ENCODE results near the gene MRTO4. TPM values are rescaled to one million over a fixed set of nuclear protein-coding genes. Genes with fewer than 3 reads are reported as not detected.

The MRTO4 gene
- total RNA-seq, result 10 to 100 TPM; 24.8 to 28.2 TPM

DNA sequence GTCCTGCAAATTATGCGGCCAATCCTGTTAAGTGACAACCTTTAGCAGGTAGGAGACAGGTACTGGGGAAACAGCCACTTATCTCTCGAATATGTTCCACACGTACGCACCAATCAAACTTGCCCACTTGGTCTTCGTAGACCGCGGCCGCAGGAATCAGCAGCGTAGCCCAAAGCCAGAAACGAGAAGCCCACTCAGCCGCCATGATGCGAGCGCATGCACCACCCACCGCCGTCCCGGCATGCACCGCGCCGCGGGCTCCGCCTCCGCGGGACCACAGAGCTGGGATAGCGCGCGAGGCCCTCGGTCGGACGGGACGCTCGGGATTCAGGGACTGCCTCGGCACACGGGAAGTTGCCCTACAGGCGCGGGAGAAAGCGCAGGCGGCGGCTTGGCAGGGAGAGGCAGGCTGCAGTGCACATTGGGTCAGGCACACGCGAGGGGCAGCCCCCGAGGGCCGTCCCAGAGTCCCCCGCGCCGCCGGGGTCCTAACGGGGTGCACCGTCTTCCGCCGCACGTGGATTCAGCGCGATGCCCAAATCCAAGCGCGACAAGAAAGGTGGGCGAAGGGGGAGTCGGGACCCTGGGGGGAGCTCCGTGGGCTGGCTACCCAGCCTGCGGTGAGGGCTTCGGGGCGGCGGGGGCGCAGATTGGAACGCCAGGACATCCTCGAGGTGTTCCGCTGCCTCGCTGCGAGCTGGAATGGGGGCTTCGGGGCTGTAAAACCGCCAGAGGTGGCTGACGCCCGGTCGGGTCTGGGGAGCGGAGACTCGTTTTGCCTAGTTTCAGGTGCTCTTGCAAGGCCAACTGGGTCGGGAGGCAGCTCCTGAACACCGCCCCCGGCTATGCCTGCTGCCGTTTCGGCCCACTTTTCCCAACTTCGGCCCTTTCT lies at the start of gene MRTO4, which contains the start of gene EMC1:
MRTO4 (plus strand) TSS at position 501 of the 892 bp plus-strand sequence; CDS start at position 532, 31 bp downstream.
EMC1 (minus strand) TSS at position 220 of the 892 bp plus-strand sequence; CDS start at position 205, 15 bp downstream.
- ATAC-seq (ENCODE audit: low read depth) (peak; percentile 89), DNase-seq (peak; percentile 98)
- Mint-ChIP-seq H3K27me3 (no peaks in the 10 kb centered on the region), H3K4me3 (peak within 1 kb of the TSS; percentile 92), H3K36me3 (peaks cover 2% of the 10 kb centered on the region), H3K27ac (peak within 1 kb of the TSS; percentile 92), H3K9me3 (no peaks in the 10 kb centered on the region), H3K4me1 (peaks cover 21% of the 10 kb centered on the region)
- POLR2A ChIA-PET, result interaction anchor here (0.9 to 1.5 kb wide), 7 partner anchors 13 to 397 kb away, joined by 3 to 5 read pairs (median 4); no protein-coding TSS in a partner anchor

DNA sequence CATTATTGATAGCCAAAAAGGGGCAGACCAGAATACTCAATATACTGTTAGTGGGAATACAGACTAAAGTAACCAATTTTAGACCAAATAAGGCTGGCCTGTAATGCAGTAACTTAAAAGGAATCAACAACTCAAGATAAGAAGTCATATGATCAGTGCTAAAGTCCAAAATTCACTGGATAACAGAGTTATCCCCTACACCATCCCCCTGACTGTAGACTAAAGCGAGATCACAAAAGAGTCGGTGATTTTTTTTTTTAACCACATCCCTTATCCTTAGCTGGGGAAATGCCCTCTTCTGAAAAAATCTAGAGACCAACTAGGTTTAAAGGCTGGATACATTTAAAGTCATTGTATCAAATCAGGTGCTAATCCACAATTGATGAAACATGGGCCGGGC lies 49.2 kb upstream of the MRTO4 start:
- H3K4me3 Mint-ChIP-seq, result peak overlapping the region; percentile 19

DNA sequence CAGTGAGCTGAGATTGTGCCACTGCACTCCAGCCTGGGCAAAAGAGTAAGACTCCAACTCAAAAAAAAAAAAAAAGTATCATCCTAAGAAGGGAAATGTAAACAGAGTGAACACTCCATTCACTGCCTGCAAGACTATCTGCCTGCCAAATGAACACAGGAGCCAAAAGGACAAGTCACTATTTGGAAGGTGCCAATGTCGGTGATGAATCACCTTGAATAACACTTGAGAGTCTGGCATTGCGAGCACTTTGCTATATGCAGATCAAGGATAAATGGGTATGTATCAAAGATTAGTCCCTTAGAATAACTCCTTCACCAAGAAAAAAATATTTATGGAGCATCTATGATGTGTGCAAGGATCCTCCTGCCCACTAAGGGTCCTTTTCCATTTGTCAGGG lies 48.2 kb upstream of the MRTO4 start:
- Mint-ChIP-seq H3K4me3 (no peak overlapping the region), H3K27ac (no peak overlapping the region), H3K9me3 (no peaks in the 10 kb centered on the region), H3K27me3 (no peaks in the 10 kb centered on the region), H3K4me1 (peaks cover 43% of the 10 kb centered on the region), H3K36me3 (peaks cover 11% of the 10 kb centered on the region)
- DNase-seq (no peak), ATAC-seq (ENCODE audit: low read depth) (no peak)
- POLR2A ChIA-PET, result no interaction called here

More for the DNA sequence above, 49.2 kb upstream of the MRTO4 start:
- no peaks in the 10 kb centered on the region for H3K27me3 Mint-ChIP-seq
- H3K9me3 Mint-ChIP-seq, result no peaks in the 10 kb centered on the region
- POLR2A ChIA-PET, result no interaction called here
- peaks cover 34% of the 10 kb centered on the region for H3K4me1 Mint-ChIP-seq
- peak; percentile 56 for ATAC-seq (ENCODE audit: low read depth)
- no peak for DNase-seq
- H3K27ac Mint-ChIP-seq, result peak overlapping the region; percentile 68
- peaks cover 13% of the 10 kb centered on the region for H3K36me3 Mint-ChIP-seq

DNA sequence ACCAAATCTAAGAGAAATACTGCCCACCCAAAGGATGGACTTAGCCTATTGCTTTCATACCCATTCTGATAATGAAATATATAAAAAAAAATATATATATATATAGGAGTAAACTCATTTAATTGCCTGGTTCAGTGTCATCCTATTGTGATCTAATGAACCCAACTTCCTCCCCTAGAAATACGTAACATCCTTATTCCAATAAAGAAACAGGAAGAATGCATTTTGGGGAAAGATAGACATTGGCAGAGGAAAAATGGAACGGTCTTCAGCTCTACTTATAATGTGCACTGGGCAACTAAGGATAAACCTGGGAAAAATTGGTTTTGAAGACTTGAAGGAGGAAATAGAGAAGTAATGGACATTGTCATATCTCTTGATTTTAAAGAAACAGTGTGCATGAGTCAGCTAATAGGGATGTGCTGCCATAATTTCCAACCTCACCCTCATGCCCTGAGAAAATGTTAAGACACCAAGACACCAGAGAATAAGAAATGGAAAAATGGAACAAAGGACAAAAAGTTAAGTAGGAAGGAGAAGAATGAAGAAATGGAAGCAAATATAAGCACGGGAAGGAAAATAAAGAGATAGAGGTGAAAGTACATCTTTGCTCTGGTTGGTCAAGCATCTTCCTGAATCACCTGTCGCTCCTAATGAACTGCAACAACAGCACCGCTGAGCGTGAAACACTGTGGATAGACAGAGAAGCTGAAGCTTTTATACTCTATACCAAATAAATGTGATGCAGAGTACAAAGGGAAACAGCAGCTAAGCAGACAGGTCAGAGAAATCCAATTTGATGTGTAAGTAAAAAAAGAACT lies 46.9 kb upstream of the MRTO4 start:
- DNase-seq, result no peak
- Mint-ChIP-seq H3K9me3 (no peaks in the 10 kb centered on the region), H3K27me3 (no peaks in the 10 kb centered on the region), H3K4me3 (no peak overlapping the region), H3K36me3 (peaks cover 8% of the 10 kb centered on the region), H3K4me1 (peaks cover 51% of the 10 kb centered on the region), H3K27ac (no peak overlapping the region)
- no peak for ATAC-seq (ENCODE audit: low read depth)
- POLR2A ChIA-PET, result no interaction called here

DNA sequence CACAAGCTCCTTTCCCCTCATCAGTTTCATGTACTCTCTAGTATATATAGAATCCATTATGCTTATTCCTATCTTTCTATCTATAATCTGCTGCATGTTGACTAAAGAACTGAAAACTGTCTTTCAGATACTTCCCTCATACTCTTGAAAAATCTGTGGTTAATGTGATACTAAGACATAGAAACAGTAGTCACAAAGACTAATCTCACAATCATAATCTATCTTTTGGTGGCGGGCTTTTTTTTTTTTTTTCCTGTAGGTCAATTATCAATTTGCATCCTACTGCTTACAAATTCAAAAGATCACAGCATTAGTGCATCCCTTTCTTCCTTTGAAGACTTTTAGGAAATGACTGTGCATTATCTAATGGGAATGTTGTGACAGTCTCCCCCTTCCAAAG lies 46.2 kb upstream of the MRTO4 start:
- H3K9me3 Mint-ChIP-seq, result no peaks in the 10 kb centered on the region
- H3K4me3 Mint-ChIP-seq, result no peak overlapping the region
- POLR2A ChIA-PET, result no interaction called here
- ATAC-seq (ENCODE audit: low read depth) (no peak), DNase-seq (no peak)
- H3K27ac Mint-ChIP-seq, result no peak overlapping the region
- H3K36me3 Mint-ChIP-seq, result peaks cover 8% of the 10 kb centered on the region
- no peaks in the 10 kb centered on the region for H3K27me3 Mint-ChIP-seq
- H3K4me1 Mint-ChIP-seq, result peaks cover 51% of the 10 kb centered on the region

DNA sequence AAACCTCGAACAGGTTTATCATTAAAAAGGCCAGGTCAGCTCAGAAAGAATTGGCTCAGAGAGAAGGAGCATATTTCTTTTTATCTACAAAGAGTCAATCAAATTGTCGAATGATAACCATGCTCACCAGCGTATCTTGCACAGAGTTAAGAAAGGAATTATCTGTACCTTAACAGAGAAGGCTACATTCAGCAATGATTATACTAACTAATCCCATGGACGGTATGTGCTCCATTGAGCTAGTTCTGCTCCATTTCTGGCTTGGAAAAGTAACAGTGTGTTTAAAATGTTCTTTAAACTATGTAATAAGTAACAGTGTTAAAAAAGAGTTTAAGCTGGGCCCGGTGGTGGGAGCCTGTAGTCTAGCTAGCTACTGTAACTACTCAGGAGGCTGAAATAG lies 45.8 kb upstream of the MRTO4 start:
- POLR2A ChIA-PET, result interaction anchor here (1.5 kb wide), 1 partner anchor 46 kb away, joined by 3 read pairs; the partner anchor contains the start of genes EMC1 and MRTO4
- no peak for ATAC-seq (ENCODE audit: low read depth)
- Mint-ChIP-seq H3K4me1 (peaks cover 52% of the 10 kb centered on the region), H3K9me3 (no peaks in the 10 kb centered on the region), H3K36me3 (peaks cover 8% of the 10 kb centered on the region), H3K27ac (no peak overlapping the region), H3K27me3 (no peaks in the 10 kb centered on the region), H3K4me3 (no peak overlapping the region)
- no peak for DNase-seq

DNA sequence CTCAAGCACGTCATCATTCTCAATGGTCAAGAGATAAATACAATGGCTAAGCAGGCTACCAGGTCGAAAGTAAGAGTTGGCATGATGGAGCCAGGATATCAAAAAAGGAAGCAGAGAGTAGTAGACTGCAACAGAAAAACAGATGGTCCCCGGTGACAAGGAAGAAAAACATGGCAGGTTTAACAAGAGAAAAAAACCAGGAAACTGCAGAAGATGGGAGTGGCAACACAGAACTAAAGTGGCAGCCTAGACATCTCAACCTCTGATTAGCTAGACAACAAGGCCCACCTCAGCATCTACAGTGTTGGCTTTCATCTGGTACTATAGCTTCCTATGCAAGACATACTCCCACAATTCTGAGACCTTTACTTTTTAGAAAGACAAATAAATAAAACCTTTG lies 44.7 kb upstream of the MRTO4 start:
- H3K4me3 Mint-ChIP-seq, result peak overlapping the region; percentile 6
- POLR2A ChIA-PET, result interaction anchor here (1.5 kb wide), 1 partner anchor 44 kb away, joined by 3 read pairs; the partner anchor contains the start of genes EMC1 and MRTO4
- H3K27ac Mint-ChIP-seq, result peak overlapping the region; percentile 14

DNA sequence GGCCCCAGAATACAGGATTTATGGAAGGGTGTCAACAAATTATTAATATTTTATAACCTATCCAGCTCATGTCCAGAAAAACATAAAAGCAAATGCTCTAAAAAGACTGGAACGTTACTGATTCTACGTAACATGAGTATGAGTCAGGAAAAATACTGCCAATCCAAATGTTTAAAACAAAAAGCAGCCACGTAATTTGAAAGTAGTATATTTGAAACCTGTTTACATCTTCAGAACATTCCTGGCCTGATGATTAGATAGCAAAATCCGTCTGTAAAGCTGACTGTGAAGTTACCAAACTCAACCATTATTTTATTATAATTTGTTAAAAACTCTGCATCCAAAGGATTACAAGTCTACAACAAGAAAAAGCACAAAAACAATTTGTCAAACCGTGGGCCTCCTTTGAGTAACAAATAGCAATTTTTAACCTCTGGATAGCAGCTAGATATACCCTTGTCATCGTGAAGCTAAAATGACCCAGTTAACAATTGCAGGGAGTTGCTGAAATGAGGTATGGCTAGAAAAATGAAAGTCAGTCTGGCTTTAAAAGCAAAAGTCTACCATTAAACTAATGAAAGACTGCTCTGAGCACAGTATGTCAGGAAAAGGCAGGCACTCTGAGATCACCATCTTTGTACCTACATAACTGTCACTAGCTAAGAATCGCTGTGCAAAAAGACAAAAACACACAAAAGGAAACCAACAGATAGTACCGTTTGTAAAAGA lies 42.7 kb upstream of the MRTO4 start:
- H3K4me3 Mint-ChIP-seq, result peak overlapping the region; percentile 98
- peak overlapping the region; percentile 96 for H3K27ac Mint-ChIP-seq
- H3K4me1 Mint-ChIP-seq, result peaks cover 57% of the 10 kb centered on the region
- POLR2A ChIA-PET, result interaction anchor here (0.7 to 1.5 kb wide), 2 partner anchors 11 to 1578 kb away, joined by 3 read pairs; partner anchors contain the start of gene HP1BP3
- ATAC-seq (ENCODE audit: low read depth) (no peak), DNase-seq (no peak)
- H3K36me3 Mint-ChIP-seq, result peaks cover 8% of the 10 kb centered on the region
- H3K27me3 Mint-ChIP-seq, result no peaks in the 10 kb centered on the region
- H3K9me3 Mint-ChIP-seq, result no peaks in the 10 kb centered on the region

More for the DNA sequence above, 44.7 kb upstream of the MRTO4 start:
- Mint-ChIP-seq H3K36me3 (peaks cover 8% of the 10 kb centered on the region), H3K4me1 (peaks cover 56% of the 10 kb centered on the region), H3K27me3 (no peaks in the 10 kb centered on the region), H3K9me3 (no peaks in the 10 kb centered on the region)
- ATAC-seq (ENCODE audit: low read depth) (no peak), DNase-seq (no peak)

DNA sequence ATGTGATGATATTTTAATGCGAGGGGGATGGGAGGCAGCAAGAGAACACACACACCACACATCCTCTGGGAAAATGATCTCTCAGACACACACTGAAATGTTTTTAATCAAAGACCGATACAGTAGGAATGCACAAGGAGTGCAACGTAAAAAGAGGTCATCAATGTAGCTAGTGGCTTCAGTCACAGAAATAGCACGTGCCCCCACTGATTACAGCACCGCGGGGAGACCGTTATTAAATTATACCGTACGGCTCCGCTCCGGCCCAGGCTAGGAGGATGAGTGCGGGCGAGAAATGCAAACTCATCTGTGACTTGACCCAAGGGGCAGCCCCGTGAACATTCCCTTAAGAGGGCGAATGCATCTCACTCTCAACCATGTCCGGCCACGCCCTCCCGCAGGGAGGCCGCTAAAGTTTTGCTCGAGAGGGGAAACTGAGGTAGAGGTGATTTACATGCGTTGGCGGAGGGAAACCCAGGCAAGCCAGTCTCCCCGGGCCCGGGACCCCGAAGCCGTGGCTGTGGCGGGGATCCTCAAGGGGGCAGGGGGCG lies 42.1 kb upstream of the MRTO4 start:
- no peaks in the 10 kb centered on the region for H3K27me3 Mint-ChIP-seq
- no peaks in the 10 kb centered on the region for H3K9me3 Mint-ChIP-seq
- H3K4me1 Mint-ChIP-seq, result peaks cover 58% of the 10 kb centered on the region
- DNase-seq (no peak), ATAC-seq (ENCODE audit: low read depth) (peak; percentile 28)
- POLR2A ChIA-PET, result interaction anchor here (1.5 kb wide), 1 partner anchor 11 kb away, joined by 3 read pairs; no protein-coding TSS in a partner anchor
- H3K27ac Mint-ChIP-seq, result peak overlapping the region; percentile 96
- peaks cover 8% of the 10 kb centered on the region for H3K36me3 Mint-ChIP-seq
- peak overlapping the region; percentile 98 for H3K4me3 Mint-ChIP-seq

DNA sequence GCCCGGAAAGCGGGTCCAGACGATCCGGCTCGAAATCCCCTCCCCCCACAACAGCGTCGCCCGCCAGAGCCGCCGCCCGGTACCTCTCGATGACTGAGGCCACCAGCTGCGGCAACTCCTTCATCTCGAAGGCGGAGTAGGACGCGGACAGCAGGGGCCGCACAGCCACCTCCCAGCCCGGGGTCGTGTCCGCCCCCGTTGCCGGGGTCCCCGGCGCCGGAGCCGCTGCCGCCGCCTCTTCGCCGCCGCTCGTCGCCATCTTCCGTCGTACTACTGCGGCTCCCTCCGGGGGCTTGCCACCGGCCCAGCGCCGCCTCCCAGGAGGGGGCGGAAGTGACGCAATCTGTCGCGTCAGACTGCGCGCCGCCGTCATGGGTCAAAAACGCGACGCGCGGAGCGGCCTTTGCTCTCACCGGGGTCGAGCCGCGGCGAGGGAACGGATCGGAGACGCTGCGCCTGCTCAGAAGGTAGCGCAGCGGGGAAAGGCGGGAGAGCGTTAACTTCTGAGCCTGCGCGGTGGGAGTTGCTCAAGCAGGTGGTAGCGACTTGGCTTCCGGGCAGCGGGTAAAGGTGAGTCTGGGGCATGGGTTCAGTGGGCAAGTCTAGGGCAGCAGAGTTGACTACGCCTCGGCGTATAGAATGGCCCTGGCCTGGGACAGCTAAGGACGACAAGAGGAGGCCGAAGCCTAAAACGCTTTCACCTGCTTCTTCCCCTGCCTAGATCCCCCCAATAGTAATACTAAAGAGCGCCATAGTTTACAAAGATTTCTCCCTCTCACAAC lies 41.4 kb upstream of the MRTO4 start, which contains the start of gene UBR4:
UBR4 (minus strand) TSS at position 277 of the 782 bp plus-strand sequence; CDS start at position 259, 18 bp downstream.
- DNase-seq (peak; percentile 98), ATAC-seq (ENCODE audit: low read depth) (peak; percentile 92)
- Mint-ChIP-seq H3K36me3 (peaks cover 7% of the 10 kb centered on the region), H3K27me3 (no peaks in the 10 kb centered on the region), H3K4me3 (peak within 1 kb of the TSS; percentile 98), H3K27ac (peak within 1 kb of the TSS; percentile 99), H3K4me1 (peaks cover 54% of the 10 kb centered on the region), H3K9me3 (no peaks in the 10 kb centered on the region)
- POLR2A ChIA-PET, result interaction anchor here (1.2 kb wide), 2 partner anchors 42 to 101 kb away, joined by 3 to 4 read pairs; partner anchors contain the start of genes EMC1 and MRTO4

DNA sequence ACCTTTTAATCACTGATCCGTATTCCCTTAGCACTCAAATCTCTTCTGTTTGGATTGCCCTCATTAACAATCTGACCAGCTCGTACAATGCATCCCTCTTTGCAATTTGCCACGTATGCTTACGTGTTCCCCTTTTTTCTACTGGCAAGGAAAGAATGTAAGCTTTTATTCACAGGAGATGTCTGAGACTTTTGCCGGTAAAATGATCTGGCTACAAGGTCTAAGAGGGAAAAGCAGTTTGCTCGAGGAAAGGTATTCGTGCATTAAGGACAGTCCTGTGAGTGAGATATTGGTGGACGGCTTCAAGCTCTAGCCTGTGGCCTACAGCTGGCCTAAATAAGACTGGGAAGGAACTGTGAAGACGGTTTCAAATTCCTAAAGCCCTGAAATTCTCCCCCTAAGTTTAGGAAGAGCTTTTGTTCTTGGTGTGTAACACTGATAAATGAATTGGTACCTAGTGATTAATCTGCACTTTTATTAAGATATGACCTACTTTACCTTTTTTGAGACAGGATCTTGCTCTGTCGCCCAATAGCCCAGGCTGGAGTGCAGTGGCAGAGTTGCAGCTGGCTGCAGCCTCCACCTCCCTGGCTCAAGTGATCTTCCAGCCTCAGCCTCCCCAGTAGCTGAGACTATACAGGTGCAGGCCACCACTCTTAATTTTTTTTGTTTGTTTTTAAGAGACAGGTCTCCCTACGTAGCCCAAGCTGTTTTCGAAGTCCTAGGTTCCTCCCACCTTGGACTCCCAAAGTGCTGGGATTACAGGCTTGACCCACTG lies 40.6 kb upstream of the MRTO4 start:
- POLR2A ChIA-PET, result interaction anchor here (0.8 to 1.2 kb wide), 3 partner anchors 15 to 100 kb away, joined by 3 to 4 read pairs (median 3); partner anchors contain the start of genes EMC1 and MRTO4

More for the DNA sequence above, 40.6 kb upstream of the MRTO4 start:
- Mint-ChIP-seq H3K27me3 (no peaks in the 10 kb centered on the region), H3K27ac (peak overlapping the region; percentile 99), H3K4me1 (peaks cover 49% of the 10 kb centered on the region), H3K4me3 (peak overlapping the region; percentile 98), H3K36me3 (peaks cover 9% of the 10 kb centered on the region), H3K9me3 (no peaks in the 10 kb centered on the region)
- ATAC-seq (ENCODE audit: low read depth) (no peak), DNase-seq (no peak)
